Measurements from ENCODE around the gene PAN3. TPM values are rescaled to one million over a fixed set of nuclear protein-coding genes. Genes with fewer than 3 reads are reported as not detected.

Gene PAN3
- total RNA-seq, 1 donor from 2014 or later, result 34.5 TPM

- intact Hi-C loops (cut with DNase I), result no loop called here
- Histone ChIP-seq H3K27me3 (no peaks in the 10 kb centered on the region), H3K4me1 (peaks cover 0 to 4% of the 10 kb centered on the region in 2 donors), H3K4me3 (no peak overlapping the region), H3K9me3 (no peaks in the 10 kb centered on the region), H3K36me3 (no peaks in the 10 kb centered on the region), H3K27ac (no peak overlapping the region)
- DNase-seq (ENCODE audit: low spot score in 2 of 2), result no peak
- TF ChIP-seq, protein P1, sequence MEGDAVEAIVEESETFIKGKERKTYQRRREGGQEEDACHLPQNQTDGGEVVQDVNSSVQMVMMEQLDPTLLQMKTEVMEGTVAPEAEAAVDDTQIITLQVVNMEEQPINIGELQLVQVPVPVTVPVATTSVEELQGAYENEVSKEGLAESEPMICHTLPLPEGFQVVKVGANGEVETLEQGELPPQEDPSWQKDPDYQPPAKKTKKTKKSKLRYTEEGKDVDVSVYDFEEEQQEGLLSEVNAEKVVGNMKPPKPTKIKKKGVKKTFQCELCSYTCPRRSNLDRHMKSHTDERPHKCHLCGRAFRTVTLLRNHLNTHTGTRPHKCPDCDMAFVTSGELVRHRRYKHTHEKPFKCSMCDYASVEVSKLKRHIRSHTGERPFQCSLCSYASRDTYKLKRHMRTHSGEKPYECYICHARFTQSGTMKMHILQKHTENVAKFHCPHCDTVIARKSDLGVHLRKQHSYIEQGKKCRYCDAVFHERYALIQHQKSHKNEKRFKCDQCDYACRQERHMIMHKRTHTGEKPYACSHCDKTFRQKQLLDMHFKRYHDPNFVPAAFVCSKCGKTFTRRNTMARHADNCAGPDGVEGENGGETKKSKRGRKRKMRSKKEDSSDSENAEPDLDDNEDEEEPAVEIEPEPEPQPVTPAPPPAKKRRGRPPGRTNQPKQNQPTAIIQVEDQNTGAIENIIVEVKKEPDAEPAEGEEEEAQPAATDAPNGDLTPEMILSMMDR (IDR thresholded peaks at IDR 0.05), result no peak
Measured at GRCh38 chr13:28326056-28326455, 187.7 kb downstream of the PAN3 start.

- no peak for DNase-seq (ENCODE audit: low spot score in 2 of 2)
- TF ChIP-seq, protein P1 (IDR thresholded peaks at IDR 0.05), result no peak
- H3K27ac ChIP-seq, result no peak overlapping the region
- no peaks in the 10 kb centered on the region for H3K9me3 ChIP-seq
- peaks cover 0 to 4% of the 10 kb centered on the region in 2 donors for H3K4me1 ChIP-seq
- intact Hi-C loops (cut with DNase I), result no loop called here
- H3K27me3 ChIP-seq, result no peaks in the 10 kb centered on the region
- H3K4me3 ChIP-seq, result no peak overlapping the region
- H3K36me3 ChIP-seq, result no peaks in the 10 kb centered on the region
Measured at GRCh38 chr13:28327373-28328270, 189.3 kb downstream of the PAN3 start.

DNA sequence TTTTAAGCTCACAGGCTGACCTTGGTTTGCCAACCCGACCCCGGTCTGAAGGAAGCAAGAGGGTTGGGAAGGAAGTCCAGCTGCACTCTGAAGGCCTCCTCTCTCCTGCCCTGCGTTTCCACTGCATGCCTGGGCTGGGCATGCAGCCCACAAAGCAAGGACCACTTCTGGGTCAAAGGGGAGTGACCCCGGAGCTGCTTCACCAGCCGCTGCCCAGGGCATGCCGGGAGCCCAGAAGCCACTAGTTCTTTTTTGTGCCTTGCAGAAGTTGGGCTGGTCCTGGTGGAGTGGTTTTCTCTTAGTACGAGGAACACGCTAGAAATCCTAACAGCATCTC, 189.9 kb downstream of the PAN3 start:
- intact Hi-C loops (cut with DNase I), result no loop called here
- no peak overlapping the region for H3K4me3 ChIP-seq
- TF ChIP-seq, protein P1 (IDR thresholded peaks at IDR 0.05), result no peak
- no peaks in the 10 kb centered on the region for H3K36me3 ChIP-seq
- no peak for DNase-seq (ENCODE audit: low spot score in 2 of 2)
- H3K4me1 ChIP-seq, result peaks cover 0 to 4% of the 10 kb centered on the region in 2 donors
- no peak overlapping the region for H3K27ac ChIP-seq
- no peaks in the 10 kb centered on the region for H3K9me3 ChIP-seq
- H3K27me3 ChIP-seq, result no peaks in the 10 kb centered on the region

GRCh38 chr13:28329395-28330158, 191.2 kb downstream of the PAN3 start:
- Histone ChIP-seq H3K27me3 (no peaks in the 10 kb centered on the region), H3K27ac (no peak overlapping the region), H3K36me3 (no peaks in the 10 kb centered on the region), H3K4me3 (no peak overlapping the region), H3K4me1 (peaks cover 0 to 4% of the 10 kb centered on the region in 2 donors), H3K9me3 (no peaks in the 10 kb centered on the region)
- peak in 1 of 2 donors; percentile 67 for DNase-seq (ENCODE audit: low spot score in 2 of 2)
- TF ChIP-seq, protein P1 (IDR thresholded peaks at IDR 0.05), result no peak
- intact Hi-C loops (cut with DNase I), result no loop called here

GRCh38 chr13:28333204-28333881, 195.0 kb downstream of the PAN3 start:
- TF ChIP-seq, protein P1 (IDR thresholded peaks at IDR 0.05), result no peak
- intact Hi-C loops (cut with DNase I), result no loop called here
- no peaks in the 10 kb centered on the region for H3K9me3 ChIP-seq
- H3K4me1 ChIP-seq, result no peaks in the 10 kb centered on the region
- no peak overlapping the region for H3K4me3 ChIP-seq
- DNase-seq (ENCODE audit: low spot score in 2 of 2), result no peak
- H3K27me3 ChIP-seq, result no peaks in the 10 kb centered on the region
- H3K36me3 ChIP-seq, result no peaks in the 10 kb centered on the region
- no peak overlapping the region for H3K27ac ChIP-seq
